Measurements from ENCODE around the gene PPM1F. TPM values are rescaled to one million over a fixed set of nuclear protein-coding genes. Genes with fewer than 3 reads are reported as not detected.

PPM1F gene
- total and polyA plus RNA-seq, 2 donors (not counting 1 experiment from before 2014, with no cell fraction given) = 18.1 to 30.0 TPM

GRCh38 chr22:21923163-21923561 is 29.5 kb downstream of the PPM1F start:
- no peak overlapping the region for H3K27ac ChIP-seq (ENCODE audit: low read length in 2 of 2)

More at GRCh38 chr22:21923163-21923561, 29.5 kb downstream of the PPM1F start:
- WGBS (ENCODE audit: insufficient coverage) = 98% methylated on average over 21 of the region's 21 CpGs
- POLR2A ChIA-PET = no interaction called here
- no peak overlapping the region for H3K4me2 ChIP-seq (replicated peaks; ENCODE audit: low read depth, low read length, poor library complexity, severe bottlenecking)
- no peaks in the 10 kb centered on the region for H4K20me1 ChIP-seq (ENCODE audit: control insufficient read depth, insufficient read depth, low read length, poor library complexity, severe bottlenecking)
- no peaks in the 10 kb centered on the region for H3K9me3 ChIP-seq (ENCODE audit: control extremely low read depth in 1 of 3, control insufficient read depth in 2 of 3, insufficient read depth in 1 of 3, low read length in 2 of 3)
- H3K4me3 ChIP-seq (ENCODE audit: control extremely low read depth in 1 of 5, extremely low read depth in 1 of 5, insufficient read depth in 1 of 5, low read depth in 2 of 5, low read length in 4 of 5) = no peak overlapping the region
- Mint-ChIP-seq H3K9me3 (ENCODE audit: insufficient read depth) (no peaks in the 10 kb centered on the region), H3K4me3 (no peak overlapping the region), H3K27me3 (no peaks in the 10 kb centered on the region), H3K4me1 (peaks cover 5% of the 10 kb centered on the region), H3K27ac (no peak overlapping the region)
- no peak overlapping the region for H3K9ac ChIP-seq (ENCODE audit: low read length)
- H3K79me2 ChIP-seq (ENCODE audit: control insufficient read depth, insufficient read depth, low read length) = no peaks in the 10 kb centered on the region
- TF ChIP-seq CTCF (IDR thresholded peaks at IDR 0.05) (no peak), EZH2 (IDR thresholded peaks at IDR 0.05; ENCODE audit: borderline replicate concordance, insufficient read depth, low read depth, low read length, poor library complexity, severe bottlenecking) (no peak)
- CTCF ChIA-PET = interaction anchor here (0.6 to 1.1 kb wide), 2 partner anchors 14 to 50 kb away, joined by 3 read pairs; no protein-coding TSS in a partner anchor
- H3K4me1 ChIP-seq (ENCODE audit: control insufficient read depth in 2 of 2, insufficient read depth in 2 of 2, low read length in 2 of 2) = no peaks in the 10 kb centered on the region
- no peak overlapping the region for H2AFZ ChIP-seq (ENCODE audit: insufficient read depth, low read depth, low read length, poor library complexity, severe bottlenecking)
- intact Hi-C loops (cut with micrococcal nuclease) = no loop called here
- DNase-seq (no peak), ATAC-seq (ENCODE audit: low read depth) (no peak)
- H3K36me3 ChIP-seq (replicated peaks in 1 of 2; ENCODE audit: control extremely low read depth in 1 of 2, control insufficient read depth in 1 of 2, extremely low read depth in 1 of 2, insufficient read depth in 2 of 2, low read length in 1 of 2) = peaks cover 0 to 5% of the 10 kb centered on the region in 2 experiments
- no peaks in the 10 kb centered on the region for H3K27me3 ChIP-seq (replicated peaks in 1 of 4; ENCODE audit: control extremely low read depth in 1 of 4, control insufficient read depth in 3 of 4, insufficient read depth in 4 of 4, low read length in 3 of 4)

All from B cell (primary cell).